Astrocyte (in vitro differentiated cells and primary cell): Measurements from ENCODE around the gene CSTF1.

Experiments
- EZH2 ChIP-seq: IDR thresholded peaks from 2 replicates; pipeline ENCODE4 v1.6.1; 2012; ENCODE audit warnings: mild to moderate bottlenecking, low read length, inconsistent platforms; ENCODE audit not compliant: insufficient read depth
- TF ChIP-seq, protein P1 (sequence below): IDR thresholded peaks from 2 replicates; pipeline ENCODE4 v1.5.1; 2011; ENCODE audit warnings: low read depth, mild to moderate bottlenecking, inconsistent platforms, low read length, moderate library complexity; ENCODE audit not compliant: insufficient read depth

DNA sequence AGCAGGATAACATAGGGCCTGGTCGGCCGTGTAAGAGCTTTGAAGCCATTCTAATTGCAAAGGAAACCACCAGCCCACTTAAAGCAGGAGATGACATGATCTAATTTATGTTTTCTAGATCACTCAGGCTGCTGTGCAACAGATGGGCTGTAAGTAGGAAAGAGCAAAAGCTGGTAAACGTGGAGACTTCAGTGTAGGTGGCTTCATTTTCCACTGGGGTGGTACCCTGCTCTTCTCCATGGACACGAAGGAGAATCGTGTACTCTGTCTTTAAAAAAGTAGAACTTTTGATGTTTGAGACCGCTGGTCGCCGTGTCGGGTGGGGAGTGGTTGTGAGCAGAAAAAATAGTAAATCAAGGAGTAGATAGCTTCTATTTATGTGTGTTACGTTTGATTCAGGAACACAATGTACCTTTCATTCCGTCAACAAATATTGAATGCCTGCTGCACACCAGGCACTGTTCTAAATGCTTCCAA is 26.0 kb downstream of the CSTF1 start:
- TF ChIP-seq, protein P1, sequence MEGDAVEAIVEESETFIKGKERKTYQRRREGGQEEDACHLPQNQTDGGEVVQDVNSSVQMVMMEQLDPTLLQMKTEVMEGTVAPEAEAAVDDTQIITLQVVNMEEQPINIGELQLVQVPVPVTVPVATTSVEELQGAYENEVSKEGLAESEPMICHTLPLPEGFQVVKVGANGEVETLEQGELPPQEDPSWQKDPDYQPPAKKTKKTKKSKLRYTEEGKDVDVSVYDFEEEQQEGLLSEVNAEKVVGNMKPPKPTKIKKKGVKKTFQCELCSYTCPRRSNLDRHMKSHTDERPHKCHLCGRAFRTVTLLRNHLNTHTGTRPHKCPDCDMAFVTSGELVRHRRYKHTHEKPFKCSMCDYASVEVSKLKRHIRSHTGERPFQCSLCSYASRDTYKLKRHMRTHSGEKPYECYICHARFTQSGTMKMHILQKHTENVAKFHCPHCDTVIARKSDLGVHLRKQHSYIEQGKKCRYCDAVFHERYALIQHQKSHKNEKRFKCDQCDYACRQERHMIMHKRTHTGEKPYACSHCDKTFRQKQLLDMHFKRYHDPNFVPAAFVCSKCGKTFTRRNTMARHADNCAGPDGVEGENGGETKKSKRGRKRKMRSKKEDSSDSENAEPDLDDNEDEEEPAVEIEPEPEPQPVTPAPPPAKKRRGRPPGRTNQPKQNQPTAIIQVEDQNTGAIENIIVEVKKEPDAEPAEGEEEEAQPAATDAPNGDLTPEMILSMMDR, result no peak
- TF ChIP-seq EZH2, result no peak
